Measurements from ENCODE around the gene CACNA1E.

- TF ChIP-seq CTCF (conservative IDR thresholded peaks at IDR 0.05), result no peak
- TF ChIP-seq ZFX (IDR thresholded peaks at IDR 0.05), result no peak
These were observed 365.8 kb downstream of the CACNA1E start for GRCh38 chr1:181849071-181849470.
